NT2/D1 (cell line): ENCODE data around the gene FOXD2.

ENCODE experiments used
- DNase-seq: peaks from one replicate; pipeline ENCODE4 v3.0.0-alpha.2; 2011; ENCODE audit warnings: low read depth, low spot score
- H3K27me3 ChIP-seq: 2 replicates; pipeline ENCODE4 v1.6.0; 2011; ENCODE audit warnings: mild to moderate bottlenecking; ENCODE audit not compliant: insufficient read length, insufficient read depth
- H3K36me3 ChIP-seq: 2 replicates; pipeline ENCODE4 v1.6.1; 2011; ENCODE audit warnings: mild to moderate bottlenecking, low read length, mixed read lengths; ENCODE audit not compliant: insufficient read depth, insufficient read length
- H3K4me1 ChIP-seq: 2 replicates; pipeline ENCODE4 v1.5.1; 2011; ENCODE audit not compliant: insufficient read depth, insufficient read length
- H3K4me3 ChIP-seq: 2 replicates; pipeline ENCODE4 v1.5.1; 2011; ENCODE audit warnings: low read depth; ENCODE audit not compliant: insufficient read length
- H3K9ac ChIP-seq: 2 replicates; pipeline ENCODE4 v1.6.0; 2011; ENCODE audit warnings: low read depth; ENCODE audit not compliant: insufficient read length
- H3K9me3 ChIP-seq: 2 replicates; pipeline ENCODE4 v1.5.1; 2011; ENCODE audit warnings: mild to moderate bottlenecking, low read length; ENCODE audit not compliant: insufficient read depth
- SUZ12 ChIP-seq: IDR thresholded peaks from 2 replicates; pipeline ENCODE4 v1.6.1; 2011; ENCODE audit not compliant: insufficient read length, insufficient read depth; ENCODE audit errors: extremely low read depth
- YY1 ChIP-seq: IDR thresholded peaks from 2 replicates; pipeline ENCODE4 v1.6.1; 2011; ENCODE audit not compliant: insufficient read length, insufficient read depth
- ZNF274 ChIP-seq: IDR thresholded peaks from 2 replicates; pipeline ENCODE4 v1.6.1; 2011; ENCODE audit warnings: mild to moderate bottlenecking, low read depth, low read length

Gene FOXD2

DNA sequence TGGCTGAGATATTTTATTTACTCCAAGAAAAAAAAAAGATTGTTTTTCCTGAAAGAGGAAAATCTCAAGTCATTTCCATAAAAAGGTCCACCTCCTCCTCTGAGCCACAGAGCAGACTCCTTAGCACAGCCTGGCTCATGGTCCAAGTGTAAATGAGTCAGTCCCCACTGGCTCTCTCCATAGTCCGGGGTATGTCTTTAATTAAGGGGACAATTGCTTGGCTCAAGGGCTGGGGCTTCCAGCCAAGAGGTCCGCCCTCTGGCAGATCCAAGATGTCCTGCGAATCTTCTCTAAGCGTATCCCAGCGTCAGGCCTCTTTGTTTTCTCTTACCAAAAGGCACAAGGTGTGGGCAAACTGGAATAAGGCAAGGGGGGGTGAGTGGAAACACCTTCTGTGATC lies 33.3 kb downstream of the FOXD2 start:
- DNase-seq, result no peak
- H3K27me3 ChIP-seq, result no peaks in the 10 kb centered on the region
- no peak overlapping the region for H3K9ac ChIP-seq
- TF ChIP-seq YY1, result no peak
- no peak for TF ChIP-seq SUZ12
- TF ChIP-seq ZNF274, result no peak
- H3K9me3 ChIP-seq, result no peaks in the 10 kb centered on the region
- H3K4me1 ChIP-seq, result peaks cover 15% of the 10 kb centered on the region
- no peaks in the 10 kb centered on the region for H3K36me3 ChIP-seq
- no peak overlapping the region for H3K4me3 ChIP-seq

DNA sequence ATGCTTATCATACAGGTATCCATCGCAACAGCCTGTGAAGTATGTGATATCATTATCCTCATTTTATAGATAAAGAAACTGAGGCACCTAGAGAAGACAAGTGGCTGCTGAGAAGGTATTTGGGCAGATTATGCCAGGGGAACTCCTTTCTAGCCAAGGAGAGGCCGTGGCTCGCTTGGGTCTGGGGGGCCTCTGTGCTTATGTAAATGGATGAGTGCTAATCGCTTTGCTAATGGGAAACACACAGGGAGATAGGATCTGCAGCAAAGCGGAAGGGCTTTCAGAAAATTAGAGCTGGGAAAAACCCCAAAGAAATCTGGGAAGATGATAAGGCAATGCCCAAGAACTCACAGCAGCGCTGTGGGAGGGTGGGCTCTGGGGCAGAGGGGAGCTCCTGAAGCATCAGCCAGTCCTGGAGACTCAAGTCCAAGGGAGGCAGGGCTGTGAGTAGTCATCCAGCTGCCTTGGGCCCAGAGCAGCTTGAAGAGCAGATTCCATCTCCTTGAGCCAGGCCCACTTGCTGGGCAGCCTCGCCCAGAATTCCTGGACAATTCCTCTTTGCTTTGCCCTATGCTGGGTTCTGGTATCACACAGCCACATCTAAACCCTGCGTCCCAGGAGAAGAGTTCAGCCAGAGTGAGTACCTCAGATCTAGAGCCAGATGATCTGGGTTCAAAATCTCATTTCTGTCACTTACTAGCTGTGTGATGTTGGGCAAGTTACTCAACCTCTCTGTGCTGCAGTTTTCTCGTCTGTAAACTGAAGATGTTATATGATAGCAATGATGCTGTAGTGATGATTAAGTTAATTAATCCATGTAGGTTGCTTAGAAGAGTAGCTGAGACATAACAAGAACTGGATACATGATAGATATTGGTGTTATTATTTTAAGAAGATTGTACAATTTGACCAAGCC lies 36.7 kb downstream of the FOXD2 start:
- Histone ChIP-seq H3K27me3 (peaks cover under 1% of the 10 kb centered on the region), H3K4me3 (no peak overlapping the region), H3K4me1 (peaks cover 10% of the 10 kb centered on the region), H3K36me3 (no peaks in the 10 kb centered on the region), H3K9ac (no peak overlapping the region), H3K9me3 (no peaks in the 10 kb centered on the region)
- TF ChIP-seq YY1, result no peak
- no peak for TF ChIP-seq SUZ12
- TF ChIP-seq ZNF274, result no peak
- DNase-seq, result peak; percentile 43

DNA sequence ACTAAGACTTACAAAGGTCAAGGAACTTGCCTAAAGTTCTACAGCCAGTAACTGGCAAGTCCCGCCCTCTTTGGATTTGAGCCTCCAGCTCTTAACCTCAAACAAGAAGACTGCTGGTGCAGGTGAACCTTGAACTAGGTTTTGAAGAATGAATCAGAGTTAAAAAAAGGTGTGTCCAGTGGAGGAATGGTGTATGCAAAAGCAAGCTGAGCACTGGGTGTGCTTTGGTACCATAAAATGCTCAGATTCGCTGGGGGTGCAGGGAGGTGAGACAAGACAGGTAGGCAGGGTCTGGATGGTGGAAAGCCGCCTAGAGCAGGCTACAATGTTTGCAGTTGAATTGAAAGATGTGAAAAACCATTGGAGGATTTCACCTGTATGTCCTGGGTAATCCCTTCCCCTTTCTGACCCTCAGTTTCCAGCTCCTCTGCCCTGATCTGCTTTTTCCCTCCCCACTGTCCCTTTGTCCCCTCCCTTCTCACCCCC lies 39.8 kb downstream of the FOXD2 start:
- Histone ChIP-seq H3K4me3 (no peak overlapping the region), H3K27me3 (peaks cover 8% of the 10 kb centered on the region), H3K36me3 (no peaks in the 10 kb centered on the region), H3K9ac (no peak overlapping the region), H3K4me1 (peaks cover 9% of the 10 kb centered on the region), H3K9me3 (no peaks in the 10 kb centered on the region)
- no peak for TF ChIP-seq YY1
- TF ChIP-seq ZNF274, result no peak
- no peak for DNase-seq

DNA sequence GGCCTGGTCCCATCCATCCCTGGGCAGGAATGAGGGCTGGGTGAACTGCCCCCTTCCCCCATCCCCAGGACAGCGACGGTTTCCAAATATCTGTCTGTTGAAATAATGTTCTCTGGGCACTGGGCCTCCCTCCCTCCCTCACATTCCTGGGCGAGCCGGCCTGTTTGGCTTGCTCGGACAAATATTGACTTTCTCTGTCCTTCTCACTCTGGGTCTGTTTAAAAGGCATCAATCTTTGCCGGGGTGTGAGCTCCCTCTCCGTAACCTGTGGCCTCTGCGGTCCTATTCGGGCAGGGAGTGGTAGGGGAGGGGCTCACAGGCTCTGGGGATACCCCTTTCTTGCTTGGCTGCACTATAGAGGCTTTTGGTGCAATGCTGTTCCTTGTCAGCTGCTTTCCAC lies 40.2 kb downstream of the FOXD2 start:
- Histone ChIP-seq H3K27me3 (peaks cover 8% of the 10 kb centered on the region), H3K4me1 (peaks cover 9% of the 10 kb centered on the region), H3K4me3 (no peak overlapping the region), H3K9ac (no peak overlapping the region), H3K9me3 (no peaks in the 10 kb centered on the region), H3K36me3 (no peaks in the 10 kb centered on the region)
- no peak for DNase-seq
- TF ChIP-seq YY1 (no peak), SUZ12 (no peak), ZNF274 (no peak)

DNA sequence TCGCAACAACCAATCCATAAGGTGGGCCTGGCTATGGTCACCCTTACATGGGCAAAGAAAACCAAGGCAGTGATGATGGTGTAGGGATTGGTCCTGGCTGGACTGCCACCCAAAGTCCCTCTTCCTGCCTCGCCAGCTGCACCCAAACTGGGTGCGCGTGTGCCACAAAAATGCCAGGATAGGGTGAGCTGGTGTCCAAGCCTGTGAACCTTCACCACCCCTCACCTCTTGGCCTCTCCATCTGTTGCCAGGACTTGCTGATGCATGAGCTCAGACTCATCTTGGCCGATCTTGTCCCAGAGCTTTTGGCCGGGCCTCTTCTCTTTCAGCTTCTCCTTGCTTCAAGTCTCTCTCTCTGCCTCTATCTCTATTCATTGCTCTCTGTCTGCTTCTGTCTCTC lies 41.8 kb downstream of the FOXD2 start:
- no peak overlapping the region for H3K9ac ChIP-seq
- H3K27me3 ChIP-seq, result peaks cover 8% of the 10 kb centered on the region
- H3K4me3 ChIP-seq, result no peak overlapping the region
- no peak for TF ChIP-seq SUZ12
- no peak for TF ChIP-seq YY1
- TF ChIP-seq ZNF274, result no peak
- no peak for DNase-seq
- H3K4me1 ChIP-seq, result peaks cover 6% of the 10 kb centered on the region
- H3K36me3 ChIP-seq, result no peaks in the 10 kb centered on the region
- H3K9me3 ChIP-seq, result no peaks in the 10 kb centered on the region

DNA sequence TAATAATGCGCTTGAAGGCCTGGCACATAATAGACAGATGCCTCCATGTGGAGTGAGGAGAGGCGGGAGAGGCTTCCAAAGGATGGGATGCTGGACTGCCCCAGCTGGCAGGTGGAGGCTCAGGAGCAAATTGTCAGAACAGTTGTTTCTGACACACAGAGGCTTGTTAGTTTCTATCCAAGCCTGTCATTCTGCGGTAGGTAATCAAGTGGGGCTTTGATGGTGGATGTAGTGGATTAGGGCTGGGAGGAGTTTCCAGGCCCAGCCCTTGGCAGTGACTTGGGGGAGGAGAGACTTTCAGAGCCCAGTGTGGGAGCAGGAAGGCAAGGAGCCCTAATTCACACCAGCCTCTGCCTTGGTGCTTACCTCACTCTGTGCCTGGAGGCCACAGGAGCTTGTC lies 44.1 kb downstream of the FOXD2 start:
- TF ChIP-seq YY1 (no peak), ZNF274 (no peak), SUZ12 (no peak)
- H3K27me3 ChIP-seq, result peaks cover 8% of the 10 kb centered on the region
- no peak for DNase-seq

DNA sequence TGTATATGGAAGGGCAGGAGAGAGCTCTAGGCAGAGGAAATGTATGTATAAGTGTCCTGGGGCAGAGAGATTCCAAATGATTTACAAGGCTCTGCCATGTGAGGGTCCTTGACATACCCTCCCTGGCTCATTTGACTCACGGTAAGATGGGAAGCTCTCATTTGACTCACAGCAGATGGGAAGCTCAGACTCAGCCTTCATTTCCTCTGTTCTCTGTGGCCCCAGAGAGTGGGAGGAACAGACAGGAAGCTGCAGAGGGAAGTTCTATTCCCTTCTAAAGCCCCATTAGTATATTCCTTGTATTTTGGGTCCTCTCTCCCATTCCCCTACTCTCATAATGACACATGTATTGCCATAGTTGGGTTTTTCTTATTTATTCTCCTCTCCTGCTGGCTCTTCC lies 44.9 kb downstream of the FOXD2 start:
- TF ChIP-seq SUZ12 (no peak), ZNF274 (no peak), YY1 (no peak)
- H3K27me3 ChIP-seq, result peaks cover 8% of the 10 kb centered on the region

More for the DNA sequence above, 44.1 kb downstream of the FOXD2 start:
- H3K9ac ChIP-seq, result no peak overlapping the region
- H3K4me3 ChIP-seq, result no peak overlapping the region
- no peaks in the 10 kb centered on the region for H3K9me3 ChIP-seq
- H3K36me3 ChIP-seq, result no peaks in the 10 kb centered on the region
- H3K4me1 ChIP-seq, result peaks cover 3% of the 10 kb centered on the region

More for the DNA sequence above, 44.9 kb downstream of the FOXD2 start:
- H3K4me1 ChIP-seq, result peaks cover 1% of the 10 kb centered on the region
- no peak overlapping the region for H3K9ac ChIP-seq
- H3K9me3 ChIP-seq, result no peaks in the 10 kb centered on the region
- no peaks in the 10 kb centered on the region for H3K36me3 ChIP-seq
- no peak overlapping the region for H3K4me3 ChIP-seq
- DNase-seq, result no peak
